SKM-1 treated with dmso at 0.1 percent for 144 hours (cell line): Measurements from ENCODE around the gene MISP.

Experiments used
- DNase-seq: peaks from one replicate; lab custom pipeline; 2025; ENCODE audit not compliant: unreplicated experiment; lab: John Stamatoyannopoulos, UW

The MISP gene

GRCh38 chr19:806815-807421, 56.0 kb downstream of the MISP start:
- DNase-seq, result no peak

- DNase-seq, result no peak
Observed at GRCh38 chr19:807627-808422, 56.9 kb downstream of the MISP start.

GRCh38 chr19:808423-808775, 57.5 kb downstream of the MISP start:
- no peak for DNase-seq

GRCh38 chr19:810077-810855, 59.4 kb downstream of the MISP start:
- no peak for DNase-seq

- no peak for DNase-seq
Observed at GRCh38 chr19:810883-811489, 60.1 kb downstream of the MISP start.

- DNase-seq, result no peak
Observed at GRCh38 chr19:811506-812048, 60.7 kb downstream of the MISP start.

- DNase-seq, result no peak
Observed at GRCh38 chr19:812049-812746, 61.3 kb downstream of the MISP start.

GRCh38 chr19:812747-813218, 61.9 kb downstream of the MISP start:
- no peak for DNase-seq

- DNase-seq, result no peak
Observed at GRCh38 chr19:813219-814151, 62.6 kb downstream of the MISP start.
